ENCODE data around the gene CHSY3. TPM values are rescaled to one million over a fixed set of nuclear protein-coding genes. Genes with fewer than 3 reads are reported as not detected.

CHSY3 gene
- total and polyA plus RNA-seq, 2 experiments from 2014 or later = 0.29 to 2.4 TPM

DNA sequence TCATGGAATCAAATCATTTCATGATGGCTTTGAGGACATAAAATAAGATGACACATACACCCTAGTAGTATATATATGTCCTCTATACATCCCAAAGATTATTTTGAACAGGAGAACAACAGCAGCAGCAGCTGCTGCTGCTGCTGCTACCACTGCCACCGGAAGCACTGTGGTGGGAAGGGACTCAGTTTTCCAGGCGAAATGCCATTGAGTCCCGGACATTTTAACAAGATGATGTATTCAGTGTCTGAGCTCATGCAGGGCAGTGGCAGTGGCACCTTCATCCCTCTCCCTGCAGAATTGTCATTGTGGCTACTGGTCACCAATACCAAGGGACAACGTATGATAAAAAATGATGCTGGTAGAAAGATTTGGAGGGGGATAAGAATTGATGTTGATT, 151.3 kb downstream of the CHSY3 start:
- Histone ChIP-seq H3K4me1 (ENCODE audit: insufficient read depth) (0 out of 2 replicates have a peak, but pooled peaks cover 3% of the 10 kb centered on the region), H3K4me2 (ENCODE audit: unreplicated experiment) (no peak overlapping the region), H3K79me2 (ENCODE audit: insufficient read depth) (no peaks in the 10 kb centered on the region), H3K9ac (no peak overlapping the region), H3K9me2 (ENCODE audit: insufficient read depth) (no peaks in the 10 kb centered on the region), H3K27me3 (replicated peaks; ENCODE audit: insufficient read depth) (no peaks in the 10 kb centered on the region), H3F3A (ENCODE audit: insufficient read depth) (no peaks in the 10 kb centered on the region), H2AFZ (no peak overlapping the region), H3K36me3 (ENCODE audit: low read depth) (no peaks in the 10 kb centered on the region), H3K27ac (no peak overlapping the region), H3K4me3 (no peak overlapping the region), H4K20me1 (ENCODE audit: insufficient read depth) (no peaks in the 10 kb centered on the region), H3K9me3 (ENCODE audit: low read depth) (no peaks in the 10 kb centered on the region)
- no peak for TF ChIP-seq EZH2phosphoT487 (IDR thresholded peaks at IDR 0.05; ENCODE audit: insufficient read depth, low read depth)
- TF ChIP-seq EZH2 (IDR thresholded peaks at IDR 0.05; ENCODE audit: insufficient read depth, poor library complexity, severe bottlenecking) = no peak
- in situ Hi-C loops (cut with MboI) = no loop called here
- WGBS, 2 experiments (ENCODE audit: low coverage in 1 of 2, low lambda C conversion rate in 2 of 2, missing lambda C conversion rate in 2 of 2) = 14 to 22% methylated on average over 4 of the region's 4 CpGs
- peak; percentile 28 for DNase-seq

DNA sequence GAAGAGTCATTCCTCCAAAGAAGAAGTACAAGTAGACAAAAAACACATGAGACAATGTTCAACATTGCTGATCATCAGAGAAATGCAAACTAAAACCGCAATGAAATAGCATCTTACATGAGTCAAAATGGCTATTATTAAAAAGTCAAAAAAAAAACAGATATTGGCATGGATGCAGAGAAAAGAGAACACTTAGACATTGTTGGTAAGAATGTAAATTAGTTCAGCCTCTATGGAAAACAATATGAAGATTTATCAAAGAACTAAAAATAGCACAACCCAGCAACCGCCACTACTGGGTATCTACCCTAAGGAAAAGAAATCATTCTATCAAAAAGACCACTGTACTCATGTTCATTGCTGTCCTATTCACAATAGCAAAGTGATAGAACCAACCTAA, 157.5 kb downstream of the CHSY3 start:
- H3K9ac ChIP-seq = no peak overlapping the region
- no peaks in the 10 kb centered on the region for H3K9me2 ChIP-seq (ENCODE audit: insufficient read depth)
- H3K36me3 ChIP-seq (ENCODE audit: low read depth) = no peaks in the 10 kb centered on the region
- H3K4me3 ChIP-seq = no peak overlapping the region
- no peak for TF ChIP-seq EZH2phosphoT487 (IDR thresholded peaks at IDR 0.05; ENCODE audit: insufficient read depth, low read depth)
- TF ChIP-seq EZH2 (IDR thresholded peaks at IDR 0.05; ENCODE audit: insufficient read depth, poor library complexity, severe bottlenecking) = no peak
- H2AFZ ChIP-seq = no peak overlapping the region
- no peaks in the 10 kb centered on the region for H3K9me3 ChIP-seq (ENCODE audit: low read depth)
- H3K27me3 ChIP-seq (replicated peaks; ENCODE audit: insufficient read depth) = no peaks in the 10 kb centered on the region
- WGBS, 2 experiments (ENCODE audit: low coverage in 1 of 2, low lambda C conversion rate in 2 of 2, missing lambda C conversion rate in 2 of 2) = 84 to 88% methylated on average over 2 of the region's 2 CpGs
- no peak overlapping the region for H3K27ac ChIP-seq
- 0 out of 2 replicates have a peak, but pooled peaks cover under 1% of the 10 kb centered on the region for H3F3A ChIP-seq (ENCODE audit: insufficient read depth)
- no peak overlapping the region for H3K4me2 ChIP-seq (ENCODE audit: unreplicated experiment)
- no peaks in the 10 kb centered on the region for H3K79me2 ChIP-seq (ENCODE audit: insufficient read depth)
- 0 out of 2 replicates have a peak, but pooled peaks cover 5% of the 10 kb centered on the region for H3K4me1 ChIP-seq (ENCODE audit: insufficient read depth)
- in situ Hi-C loops (cut with MboI) = no loop called here
- H4K20me1 ChIP-seq (ENCODE audit: insufficient read depth) = no peaks in the 10 kb centered on the region
- DNase-seq = no peak

DNA sequence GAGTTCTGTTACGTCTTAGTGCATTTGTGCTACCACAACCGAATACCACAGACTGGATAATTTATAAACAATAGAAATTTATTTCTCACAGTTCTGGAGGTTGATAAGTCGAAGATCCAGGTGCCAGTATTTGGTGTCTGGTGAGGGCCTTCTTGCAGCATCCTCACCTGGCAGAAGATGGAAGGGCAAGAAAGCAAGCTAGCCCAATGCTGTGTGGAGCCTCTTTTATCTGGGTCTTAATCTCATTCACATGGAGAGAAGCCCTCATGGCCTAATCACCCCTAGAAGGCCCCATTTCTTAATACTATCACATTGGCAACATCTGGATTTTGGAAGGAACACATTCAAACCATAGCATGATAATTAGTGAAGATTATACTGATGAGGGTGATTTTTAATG, 159.3 kb downstream of the CHSY3 start:
- H3K27ac ChIP-seq = no peak overlapping the region
- DNase-seq = no peak
- TF ChIP-seq EZH2 (IDR thresholded peaks at IDR 0.05; ENCODE audit: insufficient read depth, poor library complexity, severe bottlenecking) (no peak), EZH2phosphoT487 (IDR thresholded peaks at IDR 0.05; ENCODE audit: insufficient read depth, low read depth) (no peak)
- no peak overlapping the region for H3K4me3 ChIP-seq
- H3K9ac ChIP-seq = no peak overlapping the region
- H3F3A ChIP-seq (ENCODE audit: insufficient read depth) = peaks cover 10% of the 10 kb centered on the region; the same call in 1 of the 2 replicates
- WGBS, 2 experiments (ENCODE audit: low coverage in 1 of 2, low lambda C conversion rate in 2 of 2, missing lambda C conversion rate in 2 of 2) = 84 to 86% methylated on average over 3 of the region's 3 CpGs
- in situ Hi-C loops (cut with MboI) = no loop called here
- no peak overlapping the region for H2AFZ ChIP-seq
- H3K4me2 ChIP-seq (ENCODE audit: unreplicated experiment) = no peak overlapping the region
- no peaks in the 10 kb centered on the region for H4K20me1 ChIP-seq (ENCODE audit: insufficient read depth)
- no peaks in the 10 kb centered on the region for H3K79me2 ChIP-seq (ENCODE audit: insufficient read depth)
- H3K27me3 ChIP-seq (replicated peaks; ENCODE audit: insufficient read depth) = no peaks in the 10 kb centered on the region
- H3K9me3 ChIP-seq (ENCODE audit: low read depth) = no peaks in the 10 kb centered on the region
- H3K36me3 ChIP-seq (ENCODE audit: low read depth) = no peaks in the 10 kb centered on the region
- H3K9me2 ChIP-seq (ENCODE audit: insufficient read depth) = no peaks in the 10 kb centered on the region
- H3K4me1 ChIP-seq (ENCODE audit: insufficient read depth) = 0 out of 2 replicates have a peak, but pooled peaks cover 11% of the 10 kb centered on the region

DNA sequence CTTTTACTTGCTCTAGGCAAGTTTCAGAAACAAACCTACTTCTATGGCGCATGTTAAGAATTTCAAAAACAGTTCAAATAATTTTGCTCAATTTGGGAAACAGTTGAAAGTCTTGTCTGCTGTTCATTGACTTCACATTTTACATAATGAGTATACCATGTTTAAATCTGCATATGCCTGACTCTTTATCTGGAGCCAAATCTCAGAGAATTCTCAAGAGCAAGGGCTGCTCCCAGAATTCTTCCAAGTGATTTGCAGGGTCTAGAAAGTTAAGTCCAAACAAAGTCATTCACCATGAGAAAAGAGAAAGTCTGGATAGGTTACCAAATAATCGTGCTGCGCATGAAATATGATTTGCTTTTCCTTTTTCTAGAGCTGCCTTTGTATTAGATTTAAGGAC, 160.2 kb downstream of the CHSY3 start:
- peaks cover 10% of the 10 kb centered on the region; the same call in 1 of the 2 replicates for H3F3A ChIP-seq (ENCODE audit: insufficient read depth)
- TF ChIP-seq EZH2 (IDR thresholded peaks at IDR 0.05; ENCODE audit: insufficient read depth, poor library complexity, severe bottlenecking) = no peak
- TF ChIP-seq EZH2phosphoT487 (IDR thresholded peaks at IDR 0.05; ENCODE audit: insufficient read depth, low read depth) = no peak
- H3K27me3 ChIP-seq (replicated peaks; ENCODE audit: insufficient read depth) = no peaks in the 10 kb centered on the region

More for the DNA sequence above, 160.2 kb downstream of the CHSY3 start:
- Histone ChIP-seq H3K4me2 (ENCODE audit: unreplicated experiment) (no peak overlapping the region), H3K79me2 (ENCODE audit: insufficient read depth) (no peaks in the 10 kb centered on the region), H3K9ac (no peak overlapping the region), H3K36me3 (ENCODE audit: low read depth) (no peaks in the 10 kb centered on the region), H2AFZ (no peak overlapping the region), H4K20me1 (ENCODE audit: insufficient read depth) (no peaks in the 10 kb centered on the region), H3K9me2 (ENCODE audit: insufficient read depth) (no peaks in the 10 kb centered on the region), H3K9me3 (ENCODE audit: low read depth) (no peaks in the 10 kb centered on the region), H3K4me1 (ENCODE audit: insufficient read depth) (0 out of 2 replicates have a peak, but pooled peaks cover 11% of the 10 kb centered on the region), H3K27ac (no peak overlapping the region), H3K4me3 (no peak overlapping the region)
- no peak for DNase-seq
- 94 to 98% methylated on average over 3 of the region's 3 CpGs for WGBS, 2 experiments (ENCODE audit: low coverage in 1 of 2, low lambda C conversion rate in 2 of 2, missing lambda C conversion rate in 2 of 2)
- in situ Hi-C loops (cut with MboI) = no loop called here
